Testis (tissue), 3 donors: ENCODE results near the gene CLEC16A. TPM values are rescaled to one million over a fixed set of nuclear protein-coding genes. Genes with fewer than 3 reads are reported as not detected.
A peak's percentile ranks its signal among the peaks of the same experiment; 100 is the strongest.

Experiments used
- DNase-seq: peaks from one replicate; pipeline ENCODE4 v3.0.0-alpha.2; 2019
- H3K27ac ChIP-seq, 2 donors: fragments of 200-600 bp; sonication (generic); one replicate each; pipeline ENCODE4 v1.5.1; 2019
- H3K27me3 ChIP-seq: fragments of 200-600 bp; sonication (generic); one replicate; pipeline ENCODE4 v1.5.1; 2019
- H3K36me3 ChIP-seq: fragments of 200-600 bp; sonication (generic); one replicate; pipeline ENCODE4 v1.5.1; 2017; ENCODE audit warnings: low read depth; ENCODE audit errors: missing control alignments
- H3K4me1 ChIP-seq: fragments of 200-600 bp; sonication (generic); one replicate; pipeline ENCODE4 v1.5.1; 2019
- H3K4me3 ChIP-seq, 2 donors: fragments of 200-600 bp; sonication (generic); one replicate each; pipeline ENCODE4 v1.5.1; 2017 to 2019
- H3K9me3 ChIP-seq: fragments of 200-600 bp; sonication (generic); one replicate; pipeline ENCODE4 v1.5.1; 2017
- CTCF ChIP-seq, 3 experiments: fragments of 450-650 bp in 2 of 3; fragments of 200-600 bp in 1 of 3; sonication (generic) in 1 of 3; IDR thresholded peaks; one replicate each; pipeline ENCODE4 v1.5.1; 2016 to 2019; ENCODE audit warnings: antibody characterized with exemption in 3 of 3, mild to moderate bottlenecking in 2 of 3, moderate library complexity in 1 of 3
- POLR2A ChIP-seq: fragments of 450-650 bp; IDR thresholded peaks from one replicate; pipeline ENCODE4 v1.6.1; 2017; ENCODE audit warnings: antibody characterized with exemption, mild to moderate bottlenecking, moderate library complexity
- WGBS, 2 donors: methylation state at CpG; one replicate each; pipeline ENCODE4 v1.1.5; 2018; 5-methylcytosine and 5-hydroxymethylcytosine counted together
- intact Hi-C: fragments of 100-400 bp; cut with DNase I; formaldehyde crosslinking; loops from one replicate; pipeline ENCODE4 v1.15.1; 2023; ENCODE audit warnings: low total_unique reads
- polyA plus RNA-seq: library from polyadenylated mRNA; stranded (reverse); fragments of 350-450 nt; fragmentation: Illumina TruSeq; extraction: RNeasy Lipid Tissue Mini Kit (QIAGEN cat#74804); gene quantifications from one replicate; pipeline ENCODE4 v1.2.3, GENCODE V29; 2014; ENCODE audit warnings: low read depth, low replicate concordance; ENCODE audit not compliant: insufficient read depth
- total RNA-seq, 2 donors: library from RNA; depleted of rRNA; stranded (reverse); fragments of >200 nt; gene quantifications; one replicate each; pipeline ENCODE4 v1.2.3, GENCODE V29; 2016

The CLEC16A gene
- total and polyA plus RNA-seq, 3 donors from 2014 or later, result 93.9 to 126 (median 122) TPM

- no peak overlapping the region for H3K4me3 ChIP-seq
- H3K27me3 ChIP-seq, result no peaks in the 10 kb centered on the region
- TF ChIP-seq CTCF (IDR thresholded peaks at IDR 0.05), result no peak
- TF ChIP-seq POLR2A, result no peak
- H3K4me1 ChIP-seq, result peaks cover 16% of the 10 kb centered on the region
- 65 to 81% methylated on average over 2 to 4 of the region's 4 CpGs for WGBS, 2 donors
- H3K36me3 ChIP-seq, result no peaks in the 10 kb centered on the region
- no peak overlapping the region for H3K27ac ChIP-seq
- H3K9me3 ChIP-seq, result no peaks in the 10 kb centered on the region
- intact Hi-C loops, result no loop called here
- DNase-seq, result no peak
These were observed 160.0 kb downstream of the CLEC16A start for GRCh38 chr16:11104168-11105037.

- TF ChIP-seq POLR2A (no peak), CTCF (IDR thresholded peaks at IDR 0.05) (no peak)
- Histone ChIP-seq H3K27ac (no peak overlapping the region), H3K27me3 (no peaks in the 10 kb centered on the region), H3K4me1 (peaks cover 10% of the 10 kb centered on the region), H3K36me3 (no peaks in the 10 kb centered on the region), H3K4me3 (no peak overlapping the region), H3K9me3 (no peaks in the 10 kb centered on the region)
- intact Hi-C loops, result no loop called here
- peak; percentile 37 for DNase-seq
- 51 to 54% methylated on average over 7 of the region's 7 CpGs for WGBS, 2 donors
These were observed 160.9 kb downstream of the CLEC16A start for GRCh38 chr16:11105038-11105903.

- Histone ChIP-seq H3K4me3 (no peak overlapping the region), H3K27ac (no peak overlapping the region), H3K4me1 (peaks cover 5% of the 10 kb centered on the region), H3K27me3 (no peaks in the 10 kb centered on the region), H3K9me3 (no peaks in the 10 kb centered on the region), H3K36me3 (no peaks in the 10 kb centered on the region)
- 96 to 99% methylated on average over 6 of the region's 6 CpGs for WGBS, 2 donors
- no peak for DNase-seq
- TF ChIP-seq CTCF (IDR thresholded peaks at IDR 0.05), result no peak
- TF ChIP-seq POLR2A, result no peak
- intact Hi-C loops, result no loop called here
These were observed 162.4 kb downstream of the CLEC16A start for GRCh38 chr16:11106726-11107125.

GRCh38 chr16:11107780-11108465 is 163.6 kb downstream of the CLEC16A start:
- Histone ChIP-seq H3K36me3 (no peaks in the 10 kb centered on the region), H3K4me1 (peaks cover 5% of the 10 kb centered on the region), H3K9me3 (no peaks in the 10 kb centered on the region), H3K27ac (no peak overlapping the region), H3K4me3 (no peak overlapping the region), H3K27me3 (no peaks in the 10 kb centered on the region)
- WGBS, 2 donors, result 93% methylated on average over 2 to 8 of the region's 8 CpGs
- intact Hi-C loops, result no loop called here
- no peak for DNase-seq
- TF ChIP-seq CTCF (IDR thresholded peaks at IDR 0.05) (no peak), POLR2A (no peak)
